Measurements from ENCODE around the gene TNP2.

Gene TNP2

DNA sequence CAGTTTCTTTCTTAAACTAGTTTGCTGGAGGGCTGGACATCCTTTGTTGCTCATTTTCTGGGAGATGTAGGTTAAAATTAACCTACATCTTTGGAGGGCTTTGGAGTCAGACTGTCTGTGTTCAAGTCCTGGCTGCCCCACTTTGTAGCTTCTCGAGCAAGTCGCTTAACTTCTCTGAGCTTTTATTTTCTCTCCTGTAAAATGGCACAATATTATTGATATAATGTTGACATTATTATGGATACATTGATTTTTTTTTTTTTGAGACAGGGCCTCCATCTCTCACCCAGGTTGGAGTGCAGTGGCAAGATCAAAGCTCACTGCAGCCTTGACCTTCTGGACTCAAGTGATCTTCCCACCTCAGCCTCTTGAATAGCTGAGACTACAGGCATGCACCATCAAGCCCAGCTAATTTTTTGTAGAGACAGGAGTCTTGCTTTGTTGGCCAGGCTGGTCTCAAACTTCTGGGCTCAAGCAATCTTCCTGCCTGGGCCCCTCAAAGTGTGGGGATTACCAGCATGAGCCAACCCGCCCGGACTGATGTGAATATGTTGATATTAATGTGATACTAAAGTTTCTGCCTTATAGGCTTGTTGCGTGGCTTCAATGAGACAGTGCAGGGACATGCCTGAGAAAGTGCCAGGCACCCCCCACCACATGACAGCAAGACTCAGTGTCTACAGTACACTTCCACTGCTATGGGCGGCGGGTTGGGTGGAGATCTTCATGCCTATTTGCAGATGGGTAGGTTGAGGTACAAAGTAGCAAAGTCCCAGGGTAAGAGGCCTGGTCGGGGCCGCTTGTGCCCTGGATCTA is 44.6 kb upstream of the TNP2 start:
- H3K27ac Mint-ChIP-seq, result no peak overlapping the region
- peaks cover 35% of the 10 kb centered on the region for H3K4me1 Mint-ChIP-seq
- no peaks in the 10 kb centered on the region for H3K9me3 Mint-ChIP-seq
- no peaks in the 10 kb centered on the region for H3K36me3 Mint-ChIP-seq (ENCODE audit: low read depth)
- DNase-seq, result no peak
- H3K4me3 Mint-ChIP-seq, result no peak overlapping the region
- peaks cover 18% of the 10 kb centered on the region for H3K27me3 Mint-ChIP-seq (ENCODE audit: low read depth, poor library complexity)
- no peak for TF ChIP-seq CTCF (IDR thresholded peaks at IDR 0.05)

- DNase-seq, result no peak
- H3K9me3 Mint-ChIP-seq, result no peaks in the 10 kb centered on the region
- H3K4me3 Mint-ChIP-seq, result no peak overlapping the region
- peaks cover 43% of the 10 kb centered on the region for H3K4me1 Mint-ChIP-seq
- TF ChIP-seq CTCF (IDR thresholded peaks at IDR 0.05), result no peak
- no peak overlapping the region for H3K27ac Mint-ChIP-seq
- peaks cover 21% of the 10 kb centered on the region for H3K27me3 Mint-ChIP-seq (ENCODE audit: low read depth, poor library complexity)
- H3K36me3 Mint-ChIP-seq (ENCODE audit: low read depth), result no peaks in the 10 kb centered on the region
These were observed 43.8 kb upstream of the TNP2 start for GRCh38 chr16:11312718-11313492.

DNA sequence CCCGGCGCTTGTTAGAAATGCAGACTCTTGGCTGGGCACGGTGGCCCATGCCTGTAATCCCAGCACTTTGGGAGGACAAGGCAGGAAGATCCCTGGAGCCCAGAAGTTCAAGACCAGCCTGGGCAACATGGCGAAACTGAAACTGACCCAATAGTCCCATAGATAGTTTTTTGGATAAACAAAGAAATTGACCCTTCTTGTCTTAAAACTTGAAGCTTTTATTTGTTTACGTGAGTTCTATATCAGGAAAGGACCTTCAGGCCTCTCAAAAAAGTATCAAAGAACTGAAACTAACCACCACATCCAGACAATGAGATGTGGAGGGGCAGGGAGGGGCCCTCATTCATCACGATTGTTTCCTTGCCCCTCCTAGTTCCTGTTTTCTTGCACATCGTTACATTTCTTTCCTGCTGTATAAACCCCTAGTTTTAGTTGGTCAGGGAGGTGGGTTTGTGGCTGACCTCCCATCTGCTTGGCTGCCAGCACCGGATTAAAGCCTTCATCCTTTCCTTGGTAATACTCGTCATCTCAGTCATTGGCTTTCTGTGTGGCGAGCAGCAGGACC is 42.0 kb upstream of the TNP2 start:
- no peak for TF ChIP-seq CTCF (IDR thresholded peaks at IDR 0.05)
- H3K27me3 Mint-ChIP-seq (ENCODE audit: low read depth, poor library complexity), result peaks cover 17% of the 10 kb centered on the region
- no peak for DNase-seq
- H3K36me3 Mint-ChIP-seq (ENCODE audit: low read depth), result no peaks in the 10 kb centered on the region
- no peak overlapping the region for H3K27ac Mint-ChIP-seq
- no peaks in the 10 kb centered on the region for H3K9me3 Mint-ChIP-seq
- peaks cover 35% of the 10 kb centered on the region for H3K4me1 Mint-ChIP-seq
- no peak overlapping the region for H3K4me3 Mint-ChIP-seq

DNA sequence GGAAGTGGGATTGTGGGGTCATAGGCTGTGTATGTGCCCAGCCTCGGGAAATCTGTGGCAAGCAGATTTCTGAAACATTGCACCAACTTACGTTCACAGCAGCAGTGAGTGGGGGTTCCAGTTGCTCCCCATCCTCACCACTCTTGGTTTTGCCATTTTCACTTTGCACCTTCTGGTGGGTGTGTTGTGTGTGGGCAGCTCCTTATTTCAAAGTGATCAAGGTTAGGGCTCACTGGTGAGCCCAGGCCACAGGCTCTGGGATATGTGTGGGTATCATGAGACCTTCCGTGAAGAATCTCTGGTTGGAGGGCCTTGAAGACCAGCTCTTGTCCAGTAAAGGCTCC is 41.5 kb upstream of the TNP2 start:
- no peak for DNase-seq
- TF ChIP-seq CTCF (IDR thresholded peaks at IDR 0.05), result no peak
- no peaks in the 10 kb centered on the region for H3K36me3 Mint-ChIP-seq (ENCODE audit: low read depth)
- H3K4me1 Mint-ChIP-seq, result peaks cover 30% of the 10 kb centered on the region
- H3K4me3 Mint-ChIP-seq, result no peak overlapping the region
- H3K9me3 Mint-ChIP-seq, result no peaks in the 10 kb centered on the region
- peaks cover 16% of the 10 kb centered on the region for H3K27me3 Mint-ChIP-seq (ENCODE audit: low read depth, poor library complexity)
- H3K27ac Mint-ChIP-seq, result no peak overlapping the region

DNA sequence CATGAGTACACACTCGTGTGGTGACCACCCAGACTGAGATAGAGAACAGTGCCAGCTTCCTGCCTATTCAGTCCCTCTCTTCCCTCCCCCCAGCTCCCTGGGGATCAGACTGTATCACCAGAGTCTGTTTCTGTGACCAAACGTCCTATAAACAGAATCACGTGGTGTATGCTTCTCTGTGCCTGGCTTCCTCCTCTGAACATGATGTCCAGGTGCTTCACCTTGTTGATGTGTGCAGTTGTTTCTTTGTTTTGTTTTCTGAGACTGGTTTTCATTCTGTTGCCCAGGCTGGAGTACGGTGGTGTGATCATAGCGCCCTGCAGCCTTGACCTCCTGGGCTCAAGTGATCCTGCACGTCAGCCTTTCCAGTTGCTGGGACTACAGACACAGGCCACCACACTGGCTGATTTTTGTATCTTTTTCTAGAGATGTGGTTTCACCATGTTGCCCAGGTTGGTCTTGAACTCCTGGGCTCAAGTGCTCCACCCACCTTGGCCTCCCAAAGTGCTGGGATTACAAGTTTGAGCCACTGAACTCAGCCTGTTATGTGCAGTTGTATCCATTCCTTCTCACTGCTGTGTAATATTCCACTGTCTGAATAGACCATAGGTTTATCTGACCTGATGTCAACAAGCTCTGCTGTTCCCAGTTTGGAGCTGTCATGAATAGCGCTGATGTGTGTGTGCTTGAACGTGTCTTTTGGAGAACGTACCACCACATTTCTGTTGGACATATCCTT is 40.9 kb upstream of the TNP2 start:
- peaks cover 15% of the 10 kb centered on the region for H3K27me3 Mint-ChIP-seq (ENCODE audit: low read depth, poor library complexity)
- H3K9me3 Mint-ChIP-seq, result no peaks in the 10 kb centered on the region
- no peak overlapping the region for H3K4me3 Mint-ChIP-seq
- no peak for TF ChIP-seq CTCF (IDR thresholded peaks at IDR 0.05)
- peaks cover 28% of the 10 kb centered on the region for H3K4me1 Mint-ChIP-seq
- DNase-seq, result no peak
- H3K27ac Mint-ChIP-seq, result no peak overlapping the region
- no peaks in the 10 kb centered on the region for H3K36me3 Mint-ChIP-seq (ENCODE audit: low read depth)

Data from nephron progenitor cell (in vitro differentiated cells).